NCI-H1092 treated with DMSO at 0.1 percent for 48 hours (cell line): ENCODE data around the gene NCLN.
"Not testable (repeated sequence)": the region's sequence is repeated elsewhere in the genome, so short reads cannot be mapped to it uniquely, and the experiment has no call there.

Source experiments
- DNase-seq: peaks from one replicate; lab custom pipeline; 2025; lab: John Stamatoyannopoulos, UW

Gene NCLN

GRCh38 chr19:3225677-3226093 lies 40.0 kb downstream of the NCLN start:
- no peak for DNase-seq

- no peak for DNase-seq
These were observed 41.4 kb downstream of the NCLN start for GRCh38 chr19:3227054-3227626.

- no peak for DNase-seq
These were observed 43.6 kb downstream of the NCLN start for GRCh38 chr19:3229346-3229743.

GRCh38 chr19:3229888-3230496 lies 44.3 kb downstream of the NCLN start:
- DNase-seq = no peak

GRCh38 chr19:3231288-3231687 lies 45.6 kb downstream of the NCLN start:
- DNase-seq = no peak

GRCh38 chr19:3233116-3233515 lies 47.4 kb downstream of the NCLN start:
- no peak for DNase-seq

GRCh38 chr19:3233831-3234230 lies 48.1 kb downstream of the NCLN start:
- no peak for DNase-seq

GRCh38 chr19:3234800-3235199 lies 49.1 kb downstream of the NCLN start:
- DNase-seq = no peak

- not testable (repeated sequence) for DNase-seq
These were observed 49.9 kb downstream of the NCLN start for GRCh38 chr19:3235604-3236003.

GRCh38 chr19:3236272-3236671 lies 50.5 kb downstream of the NCLN start:
- no peak for DNase-seq

GRCh38 chr19:3238066-3238561 lies 52.4 kb downstream of the NCLN start:
- DNase-seq = no peak

GRCh38 chr19:3239367-3239766 lies 53.6 kb downstream of the NCLN start:
- DNase-seq = no peak

GRCh38 chr19:3243819-3244700 lies 58.3 kb downstream of the NCLN start:
- no peak for DNase-seq

GRCh38 chr19:3245050-3245449 lies 59.3 kb downstream of the NCLN start:
- no peak for DNase-seq

GRCh38 chr19:3248728-3249326 lies 63.1 kb downstream of the NCLN start:
- peak; percentile 6 for DNase-seq

GRCh38 chr19:3249408-3249807 lies 63.7 kb downstream of the NCLN start:
- no peak for DNase-seq

GRCh38 chr19:3250675-3251074 lies 64.9 kb downstream of the NCLN start:
- no peak for DNase-seq

GRCh38 chr19:3251229-3251628 lies 65.5 kb downstream of the NCLN start:
- DNase-seq = no peak

- DNase-seq = no peak
These were observed 66.9 kb downstream of the NCLN start for GRCh38 chr19:3252650-3253049.

- no peak for DNase-seq
These were observed 67.5 kb downstream of the NCLN start for GRCh38 chr19:3253270-3253669.

GRCh38 chr19:3254520-3254919 lies 68.8 kb downstream of the NCLN start:
- no peak for DNase-seq

GRCh38 chr19:3257071-3257470 lies 71.3 kb downstream of the NCLN start:
- no peak for DNase-seq
